ENCODE results near the gene MCOLN1.
"Not testable (repeated sequence)": the region's sequence is repeated elsewhere in the genome, so short reads cannot be mapped to it uniquely, and the experiment has no call there.

The MCOLN1 gene

GRCh38 chr19:7535998-7536695 is 13.7 kb downstream of the MCOLN1 start:
- H3K27me3 Mint-ChIP-seq, result no peaks in the 10 kb centered on the region
- H3K9me3 Mint-ChIP-seq, result no peaks in the 10 kb centered on the region
- H3K36me3 Mint-ChIP-seq (ENCODE audit: low read depth), result peaks cover 98% of the 10 kb centered on the region
- H3K27ac Mint-ChIP-seq, result peak overlapping the region; percentile 93
- H3K4me1 Mint-ChIP-seq (ENCODE audit: low read depth), result peaks cover 69% of the 10 kb centered on the region
- peak overlapping the region; percentile 95 for H3K4me3 Mint-ChIP-seq
- intact Hi-C loops (cut with micrococcal nuclease), result loop anchor here (1.0 to 2.0 kb wide), 2 partner anchors 7 to 29 kb away; no protein-coding TSS in a partner anchor

GRCh38 chr19:7538990-7539389 is 16.6 kb downstream of the MCOLN1 start:
- H3K27me3 Mint-ChIP-seq; H3K9me3 Mint-ChIP-seq; intact Hi-C loops (cut with micrococcal nuclease); H3K4me3 Mint-ChIP-seq; H3K27ac Mint-ChIP-seq: not testable (repeated sequence)
- peaks cover 72% of the 10 kb centered on the region for H3K4me1 Mint-ChIP-seq (ENCODE audit: low read depth)
- H3K36me3 Mint-ChIP-seq (ENCODE audit: low read depth), result peaks cover 94% of the 10 kb centered on the region

- Mint-ChIP-seq H3K36me3 (ENCODE audit: low read depth) (peaks cover 91% of the 10 kb centered on the region), H3K4me3 (no peak overlapping the region), H3K27me3 (no peaks in the 10 kb centered on the region), H3K9me3 (no peaks in the 10 kb centered on the region), H3K4me1 (ENCODE audit: low read depth) (peaks cover 73% of the 10 kb centered on the region), H3K27ac (peak overlapping the region; percentile 49)
- intact Hi-C loops (cut with micrococcal nuclease), result no loop called here
These were observed 17.5 kb downstream of the MCOLN1 start for GRCh38 chr19:7539827-7540425.

GRCh38 chr19:7540761-7541474 is 18.5 kb downstream of the MCOLN1 start:
- no peaks in the 10 kb centered on the region for H3K9me3 Mint-ChIP-seq
- intact Hi-C loops (cut with micrococcal nuclease), result no loop called here
- no peaks in the 10 kb centered on the region for H3K27me3 Mint-ChIP-seq
- peaks cover 91% of the 10 kb centered on the region for H3K36me3 Mint-ChIP-seq (ENCODE audit: low read depth)
- H3K27ac Mint-ChIP-seq, result peak overlapping the region; percentile 92
- H3K4me3 Mint-ChIP-seq, result peak overlapping the region; percentile 50
- H3K4me1 Mint-ChIP-seq (ENCODE audit: low read depth), result peaks cover 82% of the 10 kb centered on the region

- H3K4me3 Mint-ChIP-seq, result peak overlapping the region; percentile 50
- H3K27me3 Mint-ChIP-seq, result no peaks in the 10 kb centered on the region
- peak overlapping the region; percentile 92 for H3K27ac Mint-ChIP-seq
- peaks cover 90% of the 10 kb centered on the region for H3K36me3 Mint-ChIP-seq (ENCODE audit: low read depth)
- H3K4me1 Mint-ChIP-seq (ENCODE audit: low read depth), result peaks cover 83% of the 10 kb centered on the region
- H3K9me3 Mint-ChIP-seq, result no peaks in the 10 kb centered on the region
- intact Hi-C loops (cut with micrococcal nuclease), result no loop called here
These were observed 19.0 kb downstream of the MCOLN1 start for GRCh38 chr19:7541475-7541824.

- peak overlapping the region; percentile 50 for H3K4me3 Mint-ChIP-seq
- intact Hi-C loops (cut with micrococcal nuclease), result no loop called here
- H3K36me3 Mint-ChIP-seq (ENCODE audit: low read depth), result peaks cover 87% of the 10 kb centered on the region
- H3K27ac Mint-ChIP-seq, result peak overlapping the region; percentile 92
- no peaks in the 10 kb centered on the region for H3K27me3 Mint-ChIP-seq
- H3K9me3 Mint-ChIP-seq, result no peaks in the 10 kb centered on the region
- H3K4me1 Mint-ChIP-seq (ENCODE audit: low read depth), result peaks cover 78% of the 10 kb centered on the region
These were observed 19.5 kb downstream of the MCOLN1 start for GRCh38 chr19:7541828-7542443.

GRCh38 chr19:7542556-7543348 is 20.3 kb downstream of the MCOLN1 start:
- H3K4me3 Mint-ChIP-seq, result peak overlapping the region; percentile 28
- H3K4me1 Mint-ChIP-seq (ENCODE audit: low read depth), result peaks cover 70% of the 10 kb centered on the region
- no peaks in the 10 kb centered on the region for H3K27me3 Mint-ChIP-seq
- peak overlapping the region; percentile 92 for H3K27ac Mint-ChIP-seq
- intact Hi-C loops (cut with micrococcal nuclease), result loop anchor here (1.0 kb wide), 1 partner anchor 7 kb away; the partner anchor contains the start of gene PNPLA6
- H3K9me3 Mint-ChIP-seq, result no peaks in the 10 kb centered on the region
- peaks cover 85% of the 10 kb centered on the region for H3K36me3 Mint-ChIP-seq (ENCODE audit: low read depth)

GRCh38 chr19:7544626-7545025 is 22.2 kb downstream of the MCOLN1 start:
- H3K9me3 Mint-ChIP-seq, result no peaks in the 10 kb centered on the region
- H3K4me3 Mint-ChIP-seq, result peak overlapping the region; percentile 55
- intact Hi-C loops (cut with micrococcal nuclease), result no loop called here
- H3K27me3 Mint-ChIP-seq, result no peaks in the 10 kb centered on the region
- peak overlapping the region; percentile 92 for H3K27ac Mint-ChIP-seq
- H3K4me1 Mint-ChIP-seq (ENCODE audit: low read depth), result peaks cover 66% of the 10 kb centered on the region
- H3K36me3 Mint-ChIP-seq (ENCODE audit: low read depth), result peaks cover 84% of the 10 kb centered on the region

- Mint-ChIP-seq H3K4me3 (peak overlapping the region; percentile 55), H3K36me3 (ENCODE audit: low read depth) (peaks cover 84% of the 10 kb centered on the region), H3K9me3 (no peaks in the 10 kb centered on the region), H3K4me1 (ENCODE audit: low read depth) (peaks cover 67% of the 10 kb centered on the region), H3K27ac (peak overlapping the region; percentile 92), H3K27me3 (no peaks in the 10 kb centered on the region)
- intact Hi-C loops (cut with micrococcal nuclease), result no loop called here
These were observed 22.9 kb downstream of the MCOLN1 start for GRCh38 chr19:7545300-7545699.

- Mint-ChIP-seq H3K4me3 (no peak overlapping the region), H3K27me3 (no peaks in the 10 kb centered on the region), H3K4me1 (ENCODE audit: low read depth) (peaks cover 68% of the 10 kb centered on the region), H3K27ac (peak overlapping the region; percentile 92), H3K36me3 (ENCODE audit: low read depth) (peaks cover 84% of the 10 kb centered on the region), H3K9me3 (no peaks in the 10 kb centered on the region)
- intact Hi-C loops (cut with micrococcal nuclease), result no loop called here
These were observed 23.5 kb downstream of the MCOLN1 start for GRCh38 chr19:7545904-7546303.

GRCh38 chr19:7547159-7547558 is 24.7 kb downstream of the MCOLN1 start:
- intact Hi-C loops (cut with micrococcal nuclease), result no loop called here
- Mint-ChIP-seq H3K27ac (no peak overlapping the region), H3K36me3 (ENCODE audit: low read depth) (peaks cover 84% of the 10 kb centered on the region), H3K27me3 (no peaks in the 10 kb centered on the region), H3K9me3 (no peaks in the 10 kb centered on the region), H3K4me3 (no peak overlapping the region), H3K4me1 (ENCODE audit: low read depth) (peaks cover 61% of the 10 kb centered on the region)

- intact Hi-C loops (cut with micrococcal nuclease), result no loop called here
- H3K36me3 Mint-ChIP-seq (ENCODE audit: low read depth), result peaks cover 87% of the 10 kb centered on the region
- no peaks in the 10 kb centered on the region for H3K27me3 Mint-ChIP-seq
These were observed 27.2 kb downstream of the MCOLN1 start for GRCh38 chr19:7549429-7550148.

More at GRCh38 chr19:7549429-7550148, 27.2 kb downstream of the MCOLN1 start:
- Mint-ChIP-seq H3K9me3 (no peaks in the 10 kb centered on the region), H3K27ac (peak overlapping the region; percentile 34), H3K4me1 (ENCODE audit: low read depth) (peaks cover 46% of the 10 kb centered on the region), H3K4me3 (no peak overlapping the region)
